OCI-LY3 (cell line): ENCODE measurements around the gene SDK1.

Source experiments
- H2AFZ ChIP-seq: fragments of 200-600, 300-600 bp; shearing (Covaris generic); 2 replicates; pipeline ENCODE4 v1.6.0; 2014; ENCODE audit warnings: antibody characterized with exemption, low read depth, low read length
- H3K27ac ChIP-seq: fragments of 200-600, 300-600 bp; sonication (generic); 2 replicates; pipeline ENCODE4 v1.5.1; 2014; ENCODE audit warnings: mild to moderate bottlenecking, low read length, moderate library complexity, mixed read lengths
- H3K27me3 ChIP-seq: fragments of 200-600, 300-600 bp; sonication (generic); 2 replicates; pipeline ENCODE4 v1.6.1; 2014; ENCODE audit warnings: low read depth, low read length, mixed read lengths
- H3K36me3 ChIP-seq: fragments of 200-600, 300-600 bp; sonication (generic); replicated peaks from 2 replicates; pipeline ENCODE3; 2014; ENCODE audit warnings: low read depth, low read length, mixed read lengths
- H3K4me1 ChIP-seq: fragments of 300-600, 200-600 bp; sonication (generic); 2 replicates; pipeline ENCODE4 v1.6.1; 2014; ENCODE audit warnings: low read length, mixed read lengths
- H3K4me2 ChIP-seq: fragments of 200-600, 300-600 bp; sonication (generic); 2 replicates; pipeline ENCODE4 v1.6.1; 2014; ENCODE audit warnings: low read length, mixed read lengths
- H3K4me3 ChIP-seq: fragments of 300-600, 200-600 bp; sonication (generic); 2 replicates; pipeline ENCODE4 v1.5.1; 2014; ENCODE audit warnings: antibody characterized with exemption, mild to moderate bottlenecking, low read length, moderate library complexity
- H3K79me2 ChIP-seq: fragments of 300-600, 200-600 bp; shearing (Covaris generic); 2 replicates; pipeline ENCODE4 v1.6.1; 2014; ENCODE audit warnings: mild to moderate bottlenecking, low read length, mixed read lengths
- H3K9ac ChIP-seq: fragments of 300-600, 200-600 bp; shearing (Covaris generic); 2 replicates; pipeline ENCODE4 v1.6.0; 2014; ENCODE audit warnings: mild to moderate bottlenecking, low read length, moderate library complexity
- H3K9me3 ChIP-seq: fragments of 200-600, 300-600 bp; shearing (Covaris generic); 2 replicates; pipeline ENCODE4 v1.6.1; 2014; ENCODE audit warnings: low read length, mixed read lengths; ENCODE audit not compliant: insufficient read depth
- H4K20me1 ChIP-seq: fragments of 200-600, 300-600 bp; sonication (generic); 2 replicates; pipeline ENCODE4 v1.6.1; 2016; ENCODE audit warnings: low read length, mixed read lengths; ENCODE audit not compliant: insufficient read depth
- EZH2phosphoT487 ChIP-seq: fragments of 200-600 bp; shearing (Covaris generic); IDR thresholded peaks from 2 replicates; pipeline ENCODE4 v1.6.1; 2018; ENCODE audit warnings: antibody characterized with exemption, mixed run types, low read depth
- TF ChIP-seq, protein P1 (sequence below): fragments of 200-600, 300-600 bp; sonication (generic); IDR thresholded peaks from 2 replicates; pipeline ENCODE4 v1.5.1; 2014; ENCODE audit warnings: antibody characterized with exemption, low read length, low read depth

SDK1 gene

GRCh38 chr7:4074994-4075393 is 773.9 kb downstream of the SDK1 start:
- TF ChIP-seq, protein P1, sequence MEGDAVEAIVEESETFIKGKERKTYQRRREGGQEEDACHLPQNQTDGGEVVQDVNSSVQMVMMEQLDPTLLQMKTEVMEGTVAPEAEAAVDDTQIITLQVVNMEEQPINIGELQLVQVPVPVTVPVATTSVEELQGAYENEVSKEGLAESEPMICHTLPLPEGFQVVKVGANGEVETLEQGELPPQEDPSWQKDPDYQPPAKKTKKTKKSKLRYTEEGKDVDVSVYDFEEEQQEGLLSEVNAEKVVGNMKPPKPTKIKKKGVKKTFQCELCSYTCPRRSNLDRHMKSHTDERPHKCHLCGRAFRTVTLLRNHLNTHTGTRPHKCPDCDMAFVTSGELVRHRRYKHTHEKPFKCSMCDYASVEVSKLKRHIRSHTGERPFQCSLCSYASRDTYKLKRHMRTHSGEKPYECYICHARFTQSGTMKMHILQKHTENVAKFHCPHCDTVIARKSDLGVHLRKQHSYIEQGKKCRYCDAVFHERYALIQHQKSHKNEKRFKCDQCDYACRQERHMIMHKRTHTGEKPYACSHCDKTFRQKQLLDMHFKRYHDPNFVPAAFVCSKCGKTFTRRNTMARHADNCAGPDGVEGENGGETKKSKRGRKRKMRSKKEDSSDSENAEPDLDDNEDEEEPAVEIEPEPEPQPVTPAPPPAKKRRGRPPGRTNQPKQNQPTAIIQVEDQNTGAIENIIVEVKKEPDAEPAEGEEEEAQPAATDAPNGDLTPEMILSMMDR = no peak
- H3K36me3 ChIP-seq = no peaks in the 10 kb centered on the region
- H3K27me3 ChIP-seq = no peaks in the 10 kb centered on the region
- H4K20me1 ChIP-seq = no peaks in the 10 kb centered on the region
- no peak overlapping the region for H3K27ac ChIP-seq
- H3K4me2 ChIP-seq = no peak overlapping the region
- H3K9me3 ChIP-seq = no peaks in the 10 kb centered on the region
- H3K79me2 ChIP-seq = no peaks in the 10 kb centered on the region
- no peak overlapping the region for H3K4me3 ChIP-seq
- H3K9ac ChIP-seq = no peak overlapping the region
- no peaks in the 10 kb centered on the region for H3K4me1 ChIP-seq
- H2AFZ ChIP-seq = no peak overlapping the region

DNA sequence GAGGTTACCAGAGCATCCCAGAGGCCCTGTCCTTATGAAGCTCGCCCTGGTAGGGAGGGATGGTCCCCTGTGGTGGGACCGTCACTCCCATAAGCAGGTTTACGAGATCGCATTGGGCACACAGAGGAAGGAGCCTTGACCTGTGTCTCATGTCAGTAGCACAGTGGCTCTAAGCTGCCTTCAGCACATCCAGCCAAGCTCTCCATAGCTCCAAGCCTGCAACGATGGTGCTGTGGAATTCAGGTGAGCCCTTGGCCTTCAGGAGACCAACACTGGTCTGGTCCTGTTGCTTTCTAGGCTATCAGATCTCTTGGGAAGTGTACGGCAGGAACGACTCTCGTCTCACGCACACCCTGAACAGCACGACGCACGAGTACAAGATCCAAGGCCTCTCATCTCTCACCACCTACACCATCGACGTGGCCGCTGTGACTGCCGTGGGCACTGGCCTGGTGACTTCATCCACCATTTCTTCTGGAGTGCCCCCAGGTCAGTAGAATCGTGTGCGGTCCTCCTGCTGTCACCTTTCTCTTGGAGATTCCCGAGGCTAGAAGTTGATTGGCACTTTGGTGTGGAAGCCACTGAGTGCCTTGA is 775.7 kb downstream of the SDK1 start:
- H3K36me3 ChIP-seq = no peaks in the 10 kb centered on the region

GRCh38 chr7:4077980-4078379 is 776.9 kb downstream of the SDK1 start:
- no peaks in the 10 kb centered on the region for H3K4me1 ChIP-seq
- no peak overlapping the region for H3K4me2 ChIP-seq
- no peak overlapping the region for H3K9ac ChIP-seq
- H3K27ac ChIP-seq = no peak overlapping the region
- no peak overlapping the region for H2AFZ ChIP-seq
- no peaks in the 10 kb centered on the region for H3K9me3 ChIP-seq
- H3K36me3 ChIP-seq = no peaks in the 10 kb centered on the region
- no peaks in the 10 kb centered on the region for H3K79me2 ChIP-seq
- H4K20me1 ChIP-seq = no peaks in the 10 kb centered on the region
- TF ChIP-seq, protein P1 = no peak
- no peak for TF ChIP-seq EZH2phosphoT487
- no peaks in the 10 kb centered on the region for H3K27me3 ChIP-seq
- no peak overlapping the region for H3K4me3 ChIP-seq

More for the DNA sequence above, 775.7 kb downstream of the SDK1 start:
- no peak overlapping the region for H2AFZ ChIP-seq
- H3K79me2 ChIP-seq = no peaks in the 10 kb centered on the region
- no peaks in the 10 kb centered on the region for H3K9me3 ChIP-seq
- H3K9ac ChIP-seq = no peak overlapping the region
- H3K27ac ChIP-seq = no peak overlapping the region
- H3K27me3 ChIP-seq = no peaks in the 10 kb centered on the region
- no peaks in the 10 kb centered on the region for H3K4me1 ChIP-seq
- no peak overlapping the region for H3K4me3 ChIP-seq
- no peak overlapping the region for H3K4me2 ChIP-seq
- no peaks in the 10 kb centered on the region for H4K20me1 ChIP-seq
- TF ChIP-seq, protein P1 = no peak
- TF ChIP-seq EZH2phosphoT487 = no peak

GRCh38 chr7:4078580-4078979 is 777.5 kb downstream of the SDK1 start:
- Histone ChIP-seq H3K4me2 (no peak overlapping the region), H3K4me1 (no peaks in the 10 kb centered on the region), H3K9ac (no peak overlapping the region), H3K27ac (no peak overlapping the region), H3K79me2 (no peaks in the 10 kb centered on the region), H3K4me3 (no peak overlapping the region), H4K20me1 (no peaks in the 10 kb centered on the region), H3K9me3 (no peaks in the 10 kb centered on the region), H3K27me3 (no peaks in the 10 kb centered on the region), H2AFZ (no peak overlapping the region), H3K36me3 (no peaks in the 10 kb centered on the region)
- no peak for TF ChIP-seq EZH2phosphoT487
- TF ChIP-seq, protein P1 = no peak
